ENCODE data around the gene SV2A. TPM values are rescaled to one million over a fixed set of nuclear protein-coding genes. Genes with fewer than 3 reads are reported as not detected.

Gene SV2A
- total and polyA plus RNA-seq, 8 donors: 0.46 to 4.6 (median 1.4) TPM; not detected in 1

DNA sequence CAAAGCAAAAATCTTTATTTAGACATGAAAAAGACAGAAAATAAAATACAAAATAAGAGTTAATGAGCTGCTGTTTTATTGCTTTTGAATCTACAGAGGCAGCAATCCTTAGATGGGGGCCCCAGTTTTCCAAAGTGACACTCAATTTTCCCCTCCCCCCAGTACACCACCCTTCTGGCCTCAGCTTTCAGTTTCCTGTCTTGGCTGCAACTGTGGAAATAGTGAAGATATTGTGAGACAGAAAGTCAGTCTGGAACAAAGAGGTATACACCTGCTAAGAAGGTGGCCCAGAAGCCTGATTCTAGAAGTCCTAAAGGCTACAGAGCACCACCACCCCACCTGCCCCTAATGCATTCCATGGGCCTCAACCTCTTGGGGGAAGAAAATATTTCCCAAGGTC, 20.1 kb upstream of the SV2A start:
- H3K4me3 ChIP-seq: no peak overlapping the region
- H3K27ac ChIP-seq: peak overlapping the region; percentile 57 to 88 (median 84)
- DNase-seq: peak in 1 of 2 donors; percentile 51
- intact Hi-C loops (cut with DNase I; ENCODE audit: low total_unique reads): no loop called here
- H3K4me1 ChIP-seq: peaks cover 32 to 72% (median 55%) of the 10 kb centered on the region in 4 donors
- no peaks in the 10 kb centered on the region for H3K27me3 ChIP-seq
- peaks cover 0 to 8% (median 3%) of the 10 kb centered on the region in 4 donors for H3K36me3 ChIP-seq
- TF ChIP-seq POLR2A (IDR thresholded peaks at IDR 0.05): no peak
- TF ChIP-seq, protein P1, sequence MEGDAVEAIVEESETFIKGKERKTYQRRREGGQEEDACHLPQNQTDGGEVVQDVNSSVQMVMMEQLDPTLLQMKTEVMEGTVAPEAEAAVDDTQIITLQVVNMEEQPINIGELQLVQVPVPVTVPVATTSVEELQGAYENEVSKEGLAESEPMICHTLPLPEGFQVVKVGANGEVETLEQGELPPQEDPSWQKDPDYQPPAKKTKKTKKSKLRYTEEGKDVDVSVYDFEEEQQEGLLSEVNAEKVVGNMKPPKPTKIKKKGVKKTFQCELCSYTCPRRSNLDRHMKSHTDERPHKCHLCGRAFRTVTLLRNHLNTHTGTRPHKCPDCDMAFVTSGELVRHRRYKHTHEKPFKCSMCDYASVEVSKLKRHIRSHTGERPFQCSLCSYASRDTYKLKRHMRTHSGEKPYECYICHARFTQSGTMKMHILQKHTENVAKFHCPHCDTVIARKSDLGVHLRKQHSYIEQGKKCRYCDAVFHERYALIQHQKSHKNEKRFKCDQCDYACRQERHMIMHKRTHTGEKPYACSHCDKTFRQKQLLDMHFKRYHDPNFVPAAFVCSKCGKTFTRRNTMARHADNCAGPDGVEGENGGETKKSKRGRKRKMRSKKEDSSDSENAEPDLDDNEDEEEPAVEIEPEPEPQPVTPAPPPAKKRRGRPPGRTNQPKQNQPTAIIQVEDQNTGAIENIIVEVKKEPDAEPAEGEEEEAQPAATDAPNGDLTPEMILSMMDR (IDR thresholded peaks at IDR 0.05): no peak
- H3K9me3 ChIP-seq: no peaks in the 10 kb centered on the region

DNA sequence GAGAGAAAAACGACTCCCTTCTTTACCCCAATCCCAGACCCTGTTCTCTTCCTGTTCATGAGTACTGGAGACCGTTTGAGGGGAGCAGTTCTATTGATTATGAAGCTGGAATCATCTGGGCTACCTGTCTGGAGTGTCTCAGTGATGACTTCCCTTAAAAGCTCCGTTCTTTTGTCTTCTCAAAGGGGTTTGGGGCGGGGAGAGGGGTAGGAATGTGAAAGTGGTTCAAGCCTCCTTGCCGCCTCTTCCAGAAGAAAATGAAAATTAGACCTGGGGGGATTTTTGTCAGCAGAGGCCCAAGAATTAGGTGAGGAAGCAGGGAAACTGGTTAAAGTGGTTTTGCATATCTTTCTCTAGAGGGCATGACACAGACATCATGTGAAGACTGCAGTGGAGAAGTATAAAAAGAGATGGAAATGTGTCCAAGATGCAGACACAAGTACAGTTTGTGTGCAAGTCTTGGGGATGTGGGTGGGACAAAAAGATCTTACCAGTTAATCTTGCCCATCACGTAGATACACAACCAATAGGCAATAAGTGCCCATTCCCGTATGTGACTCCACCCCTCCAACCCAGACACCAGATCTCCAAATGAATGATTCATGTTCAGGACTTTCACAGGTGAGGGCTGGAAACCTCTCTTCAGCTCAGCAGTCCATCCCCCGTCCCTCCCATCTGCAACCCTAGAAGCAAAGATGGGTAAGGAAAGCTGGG, 19.5 kb upstream of the SV2A start:
- DNase-seq: peak in 1 of 2 donors; percentile 63

DNA sequence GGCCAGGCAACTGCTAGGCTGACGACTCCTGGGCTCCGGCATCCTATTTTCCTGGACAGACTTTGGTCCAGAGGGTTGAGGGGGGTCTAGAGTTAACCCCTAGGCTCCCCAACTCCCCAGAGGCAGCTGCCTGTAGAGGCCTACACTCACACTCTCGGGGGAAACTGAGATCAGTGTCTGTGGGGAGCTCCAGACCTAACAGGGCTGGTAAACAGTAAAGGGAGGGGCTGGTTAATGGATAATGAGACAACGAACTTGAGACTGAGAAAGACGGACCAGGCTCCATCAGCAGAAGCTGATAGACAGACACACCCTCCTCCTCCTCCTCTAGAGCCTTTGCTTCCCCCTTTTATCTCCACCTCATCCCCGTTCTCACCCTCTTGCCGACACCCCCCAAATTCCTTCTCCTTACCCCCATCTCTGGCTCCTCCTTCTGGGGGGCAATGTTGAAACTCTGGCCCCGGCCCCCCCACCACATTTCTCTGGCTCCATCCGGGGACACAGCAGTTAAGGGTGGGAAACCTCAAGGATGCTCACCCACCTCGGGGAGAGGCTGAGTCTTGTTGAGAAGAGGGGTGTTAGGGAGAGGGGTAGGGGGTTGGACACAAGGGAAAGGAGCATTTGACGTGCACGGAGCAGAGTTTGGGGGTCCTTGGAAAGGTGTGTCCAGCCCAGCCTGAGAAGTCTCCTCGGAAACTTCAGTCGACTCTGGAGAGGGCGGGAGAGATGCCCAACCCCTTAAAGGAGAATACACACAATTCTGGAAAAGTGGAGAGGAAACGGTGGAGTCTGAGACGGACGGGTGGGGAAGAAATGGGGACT, 18.7 kb upstream of the SV2A start, which contains the start of gene MTMR11:
Gene MTMR11, minus strand, starts transcription at position 710 of the 822 bp plus-strand sequence. Its CDS starts 232 bp downstream, at position 478.
- Histone ChIP-seq H3K9me3 (no peaks in the 10 kb centered on the region), H3K27ac (peak within 1 kb of the TSS; percentile 57 to 88 (median 84)), H3K4me1 (peaks cover 32 to 59% (median 48%) of the 10 kb centered on the region in 4 donors), H3K4me3 (peak within 1 kb of the TSS; percentile 45 to 58 (median 52)), H3K36me3 (peaks cover 0 to 18% (median 12%) of the 10 kb centered on the region in 4 donors), H3K27me3 (no peaks in the 10 kb centered on the region)
- intact Hi-C loops (cut with DNase I; ENCODE audit: low total_unique reads): no loop called here
- peak; percentile 39 to 78 for DNase-seq
- TF ChIP-seq, protein P1 (IDR thresholded peaks at IDR 0.05): no peak
- TF ChIP-seq POLR2AphosphoS5 (IDR thresholded peaks at IDR 0.05) (no peak), POLR2A (IDR thresholded peaks at IDR 0.05) (no peak), EP300 (IDR thresholded peaks at IDR 0.05) (no peak)
- WGBS, 5 donors: 17 to 20% (median 19%) methylated on average over 18 of the region's 18 CpGs

More for the DNA sequence above, 19.5 kb upstream of the SV2A start:
- WGBS, 5 donors: 13 to 22% (median 14%) methylated on average over 8 of the region's 8 CpGs
- peak overlapping the region; percentile 45 to 58 (median 52) for H3K4me3 ChIP-seq
- H3K36me3 ChIP-seq: peaks cover 0 to 10% (median 7%) of the 10 kb centered on the region in 4 donors
- H3K9me3 ChIP-seq: no peaks in the 10 kb centered on the region
- TF ChIP-seq POLR2AphosphoS5 (IDR thresholded peaks at IDR 0.05) (peak in 2 of 3 donors; percentile 58 to 85), POLR2A (IDR thresholded peaks at IDR 0.05) (no peak)
- peak overlapping the region; percentile 57 to 88 (median 84) for H3K27ac ChIP-seq
- no peaks in the 10 kb centered on the region for H3K27me3 ChIP-seq
- H3K4me1 ChIP-seq: peaks cover 32 to 66% (median 52%) of the 10 kb centered on the region in 4 donors
- intact Hi-C loops (cut with DNase I; ENCODE audit: low total_unique reads): no loop called here

DNA sequence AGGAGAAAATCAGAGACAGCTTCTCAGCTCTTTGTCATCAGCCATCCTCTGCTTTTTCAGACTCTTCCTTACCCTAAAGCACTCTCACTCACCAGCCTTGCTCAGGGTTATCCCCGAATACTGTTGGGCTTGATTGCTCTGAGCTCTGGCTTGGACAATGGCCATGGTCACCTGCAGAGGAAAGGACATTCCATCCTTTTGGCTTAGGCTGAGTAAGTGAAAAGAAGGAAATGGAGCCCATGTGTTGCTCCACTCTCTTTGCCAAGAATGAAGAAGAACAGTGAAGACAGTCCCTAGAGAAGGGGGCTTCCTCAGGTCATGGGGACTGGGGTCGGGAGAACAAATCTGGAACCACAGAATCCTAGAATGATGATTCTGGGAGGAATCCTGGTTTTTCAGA, 16.7 kb upstream of the SV2A start:
- Histone ChIP-seq H3K27ac (peak overlapping the region in 1 of 5 donors; percentile 10), H3K9me3 (no peaks in the 10 kb centered on the region), H3K4me1 (peaks cover 27 to 43% (median 35%) of the 10 kb centered on the region in 4 donors), H3K27me3 (no peaks in the 10 kb centered on the region), H3K4me3 (no peak overlapping the region), H3K36me3 (peaks cover 0 to 36% (median 21%) of the 10 kb centered on the region in 4 donors)
- DNase-seq: no peak
- WGBS, 5 donors: 66 to 74% (median 71%) methylated on average over 2 of the region's 2 CpGs
- intact Hi-C loops (cut with DNase I; ENCODE audit: low total_unique reads): no loop called here
- TF ChIP-seq EP300 (IDR thresholded peaks at IDR 0.05) (no peak), POLR2A (IDR thresholded peaks at IDR 0.05) (no peak), POLR2AphosphoS5 (IDR thresholded peaks at IDR 0.05) (no peak)
- TF ChIP-seq, protein P1 (IDR thresholded peaks at IDR 0.05): no peak
